OCI-LY3 (cell line): ENCODE data around the gene LRPAP1.

Experiments
- H2AFZ ChIP-seq: fragments of 200-600, 300-600 bp; shearing (Covaris generic); 2 replicates; pipeline ENCODE4 v1.6.0; 2014; ENCODE audit warnings: antibody characterized with exemption, low read depth, low read length
- H3K27ac ChIP-seq: fragments of 200-600, 300-600 bp; sonication (generic); 2 replicates; pipeline ENCODE4 v1.5.1; 2014; ENCODE audit warnings: mild to moderate bottlenecking, low read length, moderate library complexity, mixed read lengths
- H3K27me3 ChIP-seq: fragments of 200-600, 300-600 bp; sonication (generic); 2 replicates; pipeline ENCODE4 v1.6.1; 2014; ENCODE audit warnings: low read depth, low read length, mixed read lengths
- H3K36me3 ChIP-seq: fragments of 200-600, 300-600 bp; sonication (generic); replicated peaks from 2 replicates; pipeline ENCODE3; 2014; ENCODE audit warnings: low read depth, low read length, mixed read lengths
- H3K4me1 ChIP-seq: fragments of 300-600, 200-600 bp; sonication (generic); 2 replicates; pipeline ENCODE4 v1.6.1; 2014; ENCODE audit warnings: low read length, mixed read lengths
- H3K4me2 ChIP-seq: fragments of 200-600, 300-600 bp; sonication (generic); 2 replicates; pipeline ENCODE4 v1.6.1; 2014; ENCODE audit warnings: low read length, mixed read lengths
- H3K4me3 ChIP-seq: fragments of 300-600, 200-600 bp; sonication (generic); 2 replicates; pipeline ENCODE4 v1.5.1; 2014; ENCODE audit warnings: antibody characterized with exemption, mild to moderate bottlenecking, low read length, moderate library complexity
- H3K79me2 ChIP-seq: fragments of 300-600, 200-600 bp; shearing (Covaris generic); 2 replicates; pipeline ENCODE4 v1.6.1; 2014; ENCODE audit warnings: mild to moderate bottlenecking, low read length, mixed read lengths
- H3K9ac ChIP-seq: fragments of 300-600, 200-600 bp; shearing (Covaris generic); 2 replicates; pipeline ENCODE4 v1.6.0; 2014; ENCODE audit warnings: mild to moderate bottlenecking, low read length, moderate library complexity
- H3K9me3 ChIP-seq: fragments of 200-600, 300-600 bp; shearing (Covaris generic); 2 replicates; pipeline ENCODE4 v1.6.1; 2014; ENCODE audit warnings: low read length, mixed read lengths; ENCODE audit not compliant: insufficient read depth
- H4K20me1 ChIP-seq: fragments of 200-600, 300-600 bp; sonication (generic); 2 replicates; pipeline ENCODE4 v1.6.1; 2016; ENCODE audit warnings: low read length, mixed read lengths; ENCODE audit not compliant: insufficient read depth
- CTCF ChIP-seq: fragments of 200-600, 300-600 bp; sonication (generic); IDR thresholded peaks from 2 replicates; pipeline ENCODE4 v1.5.1; 2014; ENCODE audit warnings: antibody characterized with exemption, low read length, low read depth
- EZH2phosphoT487 ChIP-seq: fragments of 200-600 bp; shearing (Covaris generic); IDR thresholded peaks from 2 replicates; pipeline ENCODE4 v1.6.1; 2018; ENCODE audit warnings: antibody characterized with exemption, mixed run types, low read depth

Gene LRPAP1

GRCh38 chr4:3473181-3473950 is 58.9 kb downstream of the LRPAP1 start:
- Histone ChIP-seq H3K4me2 (no peak overlapping the region), H3K9me3 (no peaks in the 10 kb centered on the region), H3K27me3 (peaks cover 13% of the 10 kb centered on the region; the same call in 1 of the 2 replicates), H3K9ac (no peak overlapping the region), H3K27ac (no peak overlapping the region), H3K4me1 (peaks cover 8% of the 10 kb centered on the region), H3K4me3 (no peak overlapping the region), H2AFZ (no peak overlapping the region), H3K79me2 (no peaks in the 10 kb centered on the region), H4K20me1 (no peaks in the 10 kb centered on the region), H3K36me3 (no peaks in the 10 kb centered on the region)
- TF ChIP-seq CTCF = no peak
- TF ChIP-seq EZH2phosphoT487 = no peak

DNA sequence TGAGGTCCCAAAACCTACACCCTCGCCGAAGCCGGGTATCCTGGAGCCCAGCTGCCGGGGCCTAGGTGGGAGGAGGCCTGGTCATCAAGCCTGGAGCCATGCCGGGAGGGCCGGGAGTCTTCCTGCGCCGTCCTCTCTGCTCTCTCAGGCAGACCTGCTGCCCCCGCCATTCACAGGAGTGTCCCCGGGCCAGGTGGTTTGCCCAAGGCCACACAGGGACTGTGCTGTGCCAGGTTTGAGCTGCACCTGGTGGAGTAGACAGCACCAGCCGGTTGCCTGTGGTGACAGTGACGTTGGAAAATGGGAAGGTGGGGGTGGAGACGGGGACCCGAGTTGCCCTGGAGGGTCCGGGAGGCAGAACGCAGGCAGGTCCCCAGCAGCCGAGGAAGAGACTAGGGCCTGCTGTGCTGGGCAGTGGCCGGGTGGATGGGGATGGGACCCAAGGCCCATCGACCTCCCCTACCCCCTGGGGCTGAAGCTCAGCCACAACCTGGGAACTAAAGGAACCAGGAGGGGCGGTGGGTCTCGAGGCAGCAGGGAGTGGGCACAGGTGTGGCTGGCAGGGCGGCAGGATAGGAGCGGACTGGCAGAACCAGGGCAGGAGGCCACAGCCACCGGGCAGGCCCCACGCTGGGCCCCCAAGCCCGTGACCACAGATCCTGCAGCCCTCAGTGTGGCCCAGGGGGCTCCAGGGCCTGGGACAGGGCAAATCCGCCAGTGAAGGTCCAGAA is 59.6 kb downstream of the LRPAP1 start:
- Histone ChIP-seq H3K79me2 (no peaks in the 10 kb centered on the region), H3K27ac (no peak overlapping the region), H3K9me3 (no peaks in the 10 kb centered on the region), H3K4me1 (peaks cover 8% of the 10 kb centered on the region), H3K4me3 (no peak overlapping the region), H3K9ac (no peak overlapping the region), H2AFZ (no peak overlapping the region), H3K4me2 (no peak overlapping the region), H4K20me1 (no peaks in the 10 kb centered on the region), H3K36me3 (no peaks in the 10 kb centered on the region), H3K27me3 (peaks cover 13% of the 10 kb centered on the region; the same call in 1 of the 2 replicates)
- TF ChIP-seq EZH2phosphoT487 (no peak), CTCF (no peak)

- Histone ChIP-seq H3K4me2 (no peak overlapping the region), H3K4me3 (no peak overlapping the region), H3K4me1 (peaks cover 8% of the 10 kb centered on the region), H3K27me3 (peaks cover 13% of the 10 kb centered on the region; the same call in 1 of the 2 replicates), H3K9ac (no peak overlapping the region), H2AFZ (no peak overlapping the region), H4K20me1 (no peaks in the 10 kb centered on the region), H3K27ac (no peak overlapping the region), H3K9me3 (no peaks in the 10 kb centered on the region), H3K79me2 (no peaks in the 10 kb centered on the region), H3K36me3 (no peaks in the 10 kb centered on the region)
- TF ChIP-seq EZH2phosphoT487 (no peak), CTCF (no peak)
These were observed 60.3 kb downstream of the LRPAP1 start for GRCh38 chr4:3471886-3472285.

- Histone ChIP-seq H3K9me3 (no peaks in the 10 kb centered on the region), H3K9ac (no peak overlapping the region), H3K79me2 (no peaks in the 10 kb centered on the region), H3K36me3 (no peaks in the 10 kb centered on the region), H3K27ac (no peak overlapping the region), H3K4me2 (no peak overlapping the region), H3K4me1 (peaks cover 8% of the 10 kb centered on the region), H4K20me1 (no peaks in the 10 kb centered on the region), H3K27me3 (peaks cover 13% of the 10 kb centered on the region; the same call in 1 of the 2 replicates), H3K4me3 (no peak overlapping the region), H2AFZ (no peak overlapping the region)
- TF ChIP-seq EZH2phosphoT487 (no peak), CTCF (no peak)
These were observed 61.0 kb downstream of the LRPAP1 start for GRCh38 chr4:3471098-3471760.
